GM12878 (cell line): Measurements from ENCODE around the gene KIRREL2. TPM values are rescaled to one million over a fixed set of nuclear protein-coding genes. Genes with fewer than 3 reads are reported as not detected.

ENCODE experiments used
- ASH2L ChIP-seq: fragments of 300-600, 200-600 bp; sonication (generic); IDR thresholded peaks from 2 replicates; pipeline ENCODE4 v1.6.1; 2017; ENCODE audit warnings: low read depth, mild to moderate bottlenecking, borderline replicate concordance
- BHLHE40 ChIP-seq, 2 experiments: fragments of 450-650 bp in 1 of 2; IDR thresholded peaks; 2 replicates each; pipeline ENCODE4 v1.6.1; 2011 to 2017; ENCODE audit warnings: low read depth in 2 of 2, borderline replicate concordance in 1 of 2, improper control_type of control experiment in 1 of 2, low read length in 1 of 2, mild to moderate bottlenecking in 1 of 2
- EP300 ChIP-seq, 2 experiments: fragments of 150-350 bp in 1 of 2; IDR thresholded peaks; 2 replicates each; pipeline ENCODE4 v1.6.1; 2011 to 2012; ENCODE audit warnings: low read depth in 2 of 2, low read length in 2 of 2, borderline replicate concordance in 1 of 2, improper control_type of control experiment in 1 of 2, inconsistent platforms in 1 of 2; ENCODE audit not compliant: control insufficient read depth in 1 of 2
- FOXK2 ChIP-seq: fragments of 450-650 bp; IDR thresholded peaks from 2 replicates; pipeline ENCODE4 v1.6.1; 2017; ENCODE audit warnings: mild to moderate bottlenecking, moderate library complexity
- HSF1 ChIP-seq: fragments of 150-350 bp; IDR thresholded peaks from 2 replicates; pipeline ENCODE4 v1.6.1; 2014; ENCODE audit warnings: mild to moderate bottlenecking, low read depth, low read length
- IKZF2 ChIP-seq, 2 experiments: fragments of 450-650 bp; IDR thresholded peaks; 2 replicates each; pipeline ENCODE4 v1.6.1; 2017; ENCODE audit warnings: mild to moderate bottlenecking in 2 of 2, moderate library complexity in 2 of 2
- JUNB ChIP-seq: IDR thresholded peaks from 2 replicates; pipeline ENCODE4 v1.6.1; 2016; ENCODE audit warnings: antibody characterized with exemption, mild to moderate bottlenecking
- MTA2 ChIP-seq: fragments of 450-650 bp; IDR thresholded peaks from 2 replicates; pipeline ENCODE4 v1.6.1; 2016; ENCODE audit warnings: low read depth, mild to moderate bottlenecking, moderate library complexity
- POLR2AphosphoS2 ChIP-seq: IDR thresholded peaks from 2 replicates; pipeline ENCODE4 v1.6.1; 2011; ENCODE audit warnings: low read depth, mild to moderate bottlenecking, low read length, improper control_type of control experiment, moderate library complexity
- SMC3 ChIP-seq: IDR thresholded peaks from 2 replicates; pipeline ENCODE4 v1.6.1; 2011; ENCODE audit warnings: low read length, improper control_type of control experiment, borderline replicate concordance
- STAT3 ChIP-seq: IDR thresholded peaks from 2 replicates; pipeline ENCODE4 v1.6.1; 2011; ENCODE audit warnings: low read depth, low read length, improper control_type of control experiment
- TAF1 ChIP-seq: IDR thresholded peaks from 2 replicates; pipeline ENCODE4 v1.6.1; 2011; ENCODE audit warnings: mild to moderate bottlenecking, low read depth, low read length, borderline replicate concordance
- TARDBP ChIP-seq: IDR thresholded peaks from 2 replicates; pipeline ENCODE4 v1.6.1; 2016; ENCODE audit warnings: borderline replicate concordance
- TBL1XR1 ChIP-seq: IDR thresholded peaks from 2 replicates; pipeline ENCODE4 v1.6.1; 2012; ENCODE audit warnings: low read depth, low read length, improper control_type of control experiment
- WRNIP1 ChIP-seq: IDR thresholded peaks from 2 replicates; pipeline ENCODE4 v1.6.1; 2011; ENCODE audit warnings: low read depth, low read length, improper control_type of control experiment, borderline replicate concordance
- YBX1 ChIP-seq: fragments of 450-650 bp; IDR thresholded peaks from 2 replicates; pipeline ENCODE4 v1.6.1; 2016; ENCODE audit warnings: antibody characterized with exemption
- ZSCAN29 ChIP-seq: fragments of 450-650 bp; IDR thresholded peaks from 2 replicates; pipeline ENCODE4 v1.6.1; 2017; ENCODE audit warnings: mild to moderate bottlenecking, moderate library complexity
- polyA plus RNA-seq, 11 experiments: library from polyadenylated mRNA; depleted of rRNA in 4 of 11; unstranded in 6 of 11; stranded (reverse) in 5 of 11; fragments of >200 nt; fragmentation: Nextera tagmentation in 4 of 11; fragmentation: Illumina TruSeq in 1 of 11; extraction: Ambion mirVana in 4 of 11; extraction: Trizol in 1 of 11; gene quantifications; 1 replicate in 1 of 11; 2 replicates in 10 of 11; pipeline versions ENCODE4 v1.2.1 to v1.2.3, GENCODE V29; 2011 to 2016; ENCODE audit warnings: inconsistent platforms in 2 of 11, missing spikeins in 2 of 11, low read depth in 1 of 11
- total RNA-seq, 4 experiments: library from RNA; depleted of rRNA in 3 of 4; stranded (reverse); fragments of >200 nt in 3 of 4; fragmentation: Illumina TruSeq in 1 of 4; extraction: Trizol in 1 of 4; gene quantifications; 2 replicates each; pipeline versions ENCODE4 v1.2.1 to v1.2.3, GENCODE V29; 2013 to 2021
- TF ChIP-seq, protein P1 (sequence below): IDR thresholded peaks from 2 replicates; pipeline ENCODE4 v1.6.1; 2012; ENCODE audit warnings: low read depth, low read length, improper control_type of control experiment
- TF ChIP-seq, protein P2 (sequence below): fragments of 450-650 bp; IDR thresholded peaks from 2 replicates; pipeline ENCODE4 v1.6.1; 2017; ENCODE audit warnings: low read depth, mild to moderate bottlenecking, moderate library complexity

KIRREL2 gene
- total and polyA plus RNA-seq, 10 of the 15 experiments (the other 5 are each of a cell fraction or from before 2014, with no cell fraction given), result 0.03 to 0.06 TPM; not detected in 8

DNA sequence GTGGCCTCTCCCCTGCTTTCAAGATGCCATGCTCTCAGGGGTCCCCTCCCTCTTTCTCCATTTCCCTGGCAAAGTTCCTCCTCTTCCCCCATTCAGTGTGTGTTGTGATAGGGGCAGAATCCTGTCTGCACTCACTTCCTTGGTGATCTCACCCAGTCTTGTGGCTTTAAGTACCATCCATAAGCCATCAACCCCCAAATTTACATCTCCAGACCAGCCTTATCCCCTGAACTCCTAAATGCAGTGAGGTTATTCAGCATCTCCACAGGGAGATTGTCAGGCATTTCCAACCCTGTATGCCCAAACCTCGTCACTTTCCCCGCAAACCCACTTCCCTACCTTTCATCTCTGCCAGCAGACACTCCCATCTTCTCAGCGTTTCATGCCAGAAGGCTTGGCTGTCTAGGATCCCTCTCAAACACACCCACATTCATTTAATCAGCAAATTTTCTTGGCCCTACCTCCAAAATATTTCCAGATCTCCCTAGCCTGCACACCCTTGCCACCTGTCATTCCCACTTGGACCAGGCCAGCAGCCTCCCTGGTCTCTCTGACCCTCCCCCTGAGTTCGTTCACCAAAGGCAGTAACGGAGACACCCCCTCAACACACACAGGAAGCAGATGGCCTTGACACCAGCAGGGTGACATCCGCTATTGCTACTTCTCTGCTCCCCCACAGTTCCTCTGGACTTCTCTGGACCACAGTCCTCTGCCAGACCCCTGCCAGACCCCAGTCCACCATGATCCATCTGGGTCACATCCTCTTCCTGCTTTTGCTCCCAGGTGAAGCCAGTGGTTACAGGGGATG, 45.3 kb downstream of the KIRREL2 start, which contains the start of gene HCST (continued):
- TF ChIP-seq HSF1, result no peak
- TF ChIP-seq TAF1, result no peak
- no peak for TF ChIP-seq MTA2
- 0 out of 2 replicates have a peak, but pooled peaks have one; percentile 37 for TF ChIP-seq POLR2AphosphoS2
- no peak for TF ChIP-seq TARDBP
- no peak for TF ChIP-seq WRNIP1
- TF ChIP-seq, protein P1, sequence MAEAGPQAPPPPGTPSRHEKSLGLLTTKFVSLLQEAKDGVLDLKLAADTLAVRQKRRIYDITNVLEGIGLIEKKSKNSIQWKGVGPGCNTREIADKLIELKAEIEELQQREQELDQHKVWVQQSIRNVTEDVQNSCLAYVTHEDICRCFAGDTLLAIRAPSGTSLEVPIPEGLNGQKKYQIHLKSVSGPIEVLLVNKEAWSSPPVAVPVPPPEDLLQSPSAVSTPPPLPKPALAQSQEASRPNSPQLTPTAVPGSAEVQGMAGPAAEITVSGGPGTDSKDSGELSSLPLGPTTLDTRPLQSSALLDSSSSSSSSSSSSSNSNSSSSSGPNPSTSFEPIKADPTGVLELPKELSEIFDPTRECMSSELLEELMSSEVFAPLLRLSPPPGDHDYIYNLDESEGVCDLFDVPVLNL, result no peak
- TF ChIP-seq SMC3, result no peak
- TF ChIP-seq JUNB, result no peak
- no peak for TF ChIP-seq YBX1
- no peak for TF ChIP-seq FOXK2
- TF ChIP-seq, protein P2, sequence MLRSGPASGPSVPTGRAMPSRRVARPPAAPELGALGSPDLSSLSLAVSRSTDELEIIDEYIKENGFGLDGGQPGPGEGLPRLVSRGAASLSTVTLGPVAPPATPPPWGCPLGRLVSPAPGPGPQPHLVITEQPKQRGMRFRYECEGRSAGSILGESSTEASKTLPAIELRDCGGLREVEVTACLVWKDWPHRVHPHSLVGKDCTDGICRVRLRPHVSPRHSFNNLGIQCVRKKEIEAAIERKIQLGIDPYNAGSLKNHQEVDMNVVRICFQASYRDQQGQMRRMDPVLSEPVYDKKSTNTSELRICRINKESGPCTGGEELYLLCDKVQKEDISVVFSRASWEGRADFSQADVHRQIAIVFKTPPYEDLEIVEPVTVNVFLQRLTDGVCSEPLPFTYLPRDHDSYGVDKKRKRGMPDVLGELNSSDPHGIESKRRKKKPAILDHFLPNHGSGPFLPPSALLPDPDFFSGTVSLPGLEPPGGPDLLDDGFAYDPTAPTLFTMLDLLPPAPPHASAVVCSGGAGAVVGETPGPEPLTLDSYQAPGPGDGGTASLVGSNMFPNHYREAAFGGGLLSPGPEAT, result 0 out of 2 replicates have a peak, but pooled peaks have one; percentile 23
- TF ChIP-seq IKZF2 (IDR thresholded peaks at IDR 0.05), result peak in 1 of 2 experiments; percentile 55; a peak in 1 of 4 replicates
- no peak for TF ChIP-seq TBL1XR1
- TF ChIP-seq STAT3, result no peak
- TF ChIP-seq BHLHE40 (IDR thresholded peaks at IDR 0.05; ENCODE audit: borderline replicate concordance in 1 of 2, low read depth in 2 of 2, low read length in 1 of 2), result no peak
- no peak for TF ChIP-seq ZSCAN29
- no peak for TF ChIP-seq ASH2L
- TF ChIP-seq EP300 (IDR thresholded peaks at IDR 0.05; ENCODE audit: borderline replicate concordance in 1 of 2, control insufficient read depth in 1 of 2, low read depth in 2 of 2, low read length in 2 of 2), result no peak
